ENCODE measurements around the gene NCOA4. TPM values are rescaled to one million over a fixed set of nuclear protein-coding genes. Genes with fewer than 3 reads are reported as not detected.

The NCOA4 gene
- 10 to 100 TPM; 60.1 to 86.8 (median 75.3) TPM for total RNA-seq
- total RNA-seq (2013), result 137 TPM
- 121 to 339 (median 252) reads per million in 29 experiments for total RNA-seq

DNA sequence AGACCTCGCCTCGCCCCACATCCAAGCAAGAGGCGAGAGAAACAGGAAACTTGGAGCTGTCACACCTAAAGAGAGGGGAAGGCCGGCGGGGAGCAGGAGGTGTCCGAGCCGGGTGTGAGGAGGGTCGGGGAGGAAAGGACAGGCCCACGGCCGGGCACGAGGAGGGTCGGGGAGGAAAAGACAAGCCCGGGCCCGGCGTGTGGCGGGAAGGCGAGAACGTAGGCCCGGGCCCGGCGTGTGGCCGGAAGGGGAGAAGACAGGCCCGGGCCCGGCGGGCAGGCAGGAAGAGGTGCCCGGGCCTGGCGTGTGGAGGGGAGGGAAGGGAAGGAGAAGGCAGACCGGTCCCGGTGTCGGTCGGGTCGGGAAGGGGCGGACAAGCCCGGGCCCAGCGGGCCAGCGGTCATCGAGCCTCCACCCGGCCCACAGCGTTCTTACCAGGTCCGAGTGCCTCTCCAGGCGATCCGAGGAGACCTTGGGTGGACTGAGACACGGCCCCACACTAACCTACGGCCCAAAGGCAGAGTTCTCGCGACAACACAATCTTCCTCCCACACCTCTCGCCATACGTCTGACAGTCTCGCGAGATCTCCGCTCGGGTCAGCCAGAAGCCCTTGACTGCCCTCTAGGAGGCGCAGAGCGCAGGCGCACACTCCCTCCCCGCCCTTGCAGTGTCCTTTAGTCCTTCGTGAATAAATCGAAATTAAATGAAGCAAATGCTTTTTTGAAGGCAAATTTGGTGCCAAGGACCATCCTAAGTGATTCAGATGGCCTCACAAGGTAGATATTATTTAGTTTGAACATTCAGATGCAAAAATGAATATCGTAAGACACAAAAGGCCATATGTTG, at the start of gene NCOA4:
Gene NCOA4 (minus strand): TSS at position 533 of the 847 bp plus-strand sequence. CDS start 13,943 bp downstream, outside the sequence.
- Mint-ChIP-seq H3K4me1 (peaks cover 50 to 54% (median 53%) of the 10 kb centered on the region in 3 donors), H3K4me3 (peak within 1 kb of the TSS; percentile 97 to 98 (median 98))

DNA sequence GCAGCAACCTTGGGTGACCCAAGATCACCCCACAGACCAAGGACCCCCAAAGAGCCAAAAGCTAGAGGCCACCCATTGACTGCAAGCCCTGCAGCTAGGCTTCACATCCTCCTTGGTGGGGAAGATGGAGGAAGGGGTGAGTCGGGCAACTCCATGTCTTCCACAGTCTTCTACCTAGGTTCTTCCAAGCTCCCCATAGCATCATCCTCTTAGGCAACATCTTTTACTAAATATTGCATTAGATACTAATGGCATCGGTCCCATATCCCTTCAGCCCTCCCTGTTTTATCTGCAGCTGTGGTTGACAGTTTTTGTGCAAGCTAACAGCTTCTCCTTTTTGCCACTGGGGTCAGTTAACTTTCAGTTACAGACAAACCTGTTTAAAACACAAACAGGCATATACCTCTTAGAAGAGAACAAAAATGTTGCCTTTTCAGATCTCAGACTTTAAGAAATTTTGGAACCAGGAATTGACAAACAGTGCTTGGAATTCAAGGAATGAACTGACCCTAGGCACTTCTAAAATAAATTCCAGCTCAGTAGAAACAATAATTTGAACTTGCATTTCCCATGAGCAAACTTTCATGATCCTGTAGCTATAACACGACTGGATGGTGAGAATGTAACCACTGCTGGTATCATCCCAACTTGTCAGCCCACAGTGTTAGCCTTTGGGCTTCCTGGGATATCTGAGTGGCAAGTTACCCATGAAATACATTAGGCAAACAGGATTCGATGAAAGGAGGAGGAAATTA, 49.6 kb upstream of the NCOA4 start:
- WGBS (ENCODE audit: insufficient coverage), result 17% methylated on average over 1 of the region's 4 CpGs
- ChIA-PET CTCF (interaction anchor here in 1 of 2 donors (1.1 kb wide), 1 partner anchor 10 kb away, joined by 9 read pairs; no protein-coding TSS in a partner anchor), POLR2A (no interaction called here)
- no peaks in the 10 kb centered on the region for H3K27me3 Mint-ChIP-seq
- H3K36me3 Mint-ChIP-seq, result no peaks in the 10 kb centered on the region
- H3K27ac Mint-ChIP-seq, result peak overlapping the region in 1 of 2 donors; percentile 35
- no peak overlapping the region for H3K27ac ChIP-seq (ENCODE audit: low read length)
- H3K4me1 ChIP-seq (ENCODE audit: control insufficient read depth in 1 of 2, extremely low read depth in 1 of 2, insufficient read depth in 2 of 2, low read length in 2 of 2), result peaks cover 15 to 21% of the 10 kb centered on the region in 2 experiments
- peaks cover 22 to 47% (median 32%) of the 10 kb centered on the region in 3 donors for H3K4me1 Mint-ChIP-seq
- ATAC-seq (replicated peaks in 1 of 4) (no peak), DNase-seq (no peak)
- no peak overlapping the region for H3K4me3 Mint-ChIP-seq
- no peaks in the 10 kb centered on the region for H3K36me3 ChIP-seq (ENCODE audit: control insufficient read depth in 2 of 2, extremely low read depth in 1 of 2, insufficient read depth in 1 of 2, low read length in 1 of 2)
- no peaks in the 10 kb centered on the region for H3K9me3 ChIP-seq
- H3K27me3 ChIP-seq (replicated peaks in 1 of 2; ENCODE audit: control insufficient read depth in 2 of 2, extremely low read depth in 1 of 2, insufficient read depth in 2 of 2, low read length in 1 of 2), result no peaks in the 10 kb centered on the region
- no peaks in the 10 kb centered on the region for H3K9me3 Mint-ChIP-seq
- H3K4me3 ChIP-seq (ENCODE audit: control insufficient read depth in 1 of 2, extremely low read depth in 1 of 2, low read length in 1 of 2), result no peak overlapping the region

More for the DNA sequence above, at the start of gene NCOA4:
- no peaks in the 10 kb centered on the region for H3K9me3 Mint-ChIP-seq
- H3K9me3 ChIP-seq, result no peaks in the 10 kb centered on the region
- H3K27ac Mint-ChIP-seq, result peak within 1 kb of the TSS; percentile 98
- H3K36me3 Mint-ChIP-seq, result peaks cover 3% of the 10 kb centered on the region
- WGBS (ENCODE audit: insufficient coverage), result under 1% methylated on average over 54 of the region's 59 CpGs
- ChIA-PET POLR2A (no interaction called here), CTCF (interaction anchor here (1.0 to 2.7 kb wide), 5 partner anchors 9 to 780 kb away, joined by 3 to 13 read pairs (median 6); no protein-coding TSS in a partner anchor)
- H3K27me3 Mint-ChIP-seq, result no peaks in the 10 kb centered on the region
- peak within 1 kb of the TSS; percentile 75 to 90 for H3K4me3 ChIP-seq (ENCODE audit: control insufficient read depth in 1 of 2, extremely low read depth in 1 of 2, low read length in 1 of 2)
- H3K27me3 ChIP-seq (replicated peaks in 1 of 2; ENCODE audit: control insufficient read depth in 2 of 2, extremely low read depth in 1 of 2, insufficient read depth in 2 of 2, low read length in 1 of 2), result no peaks in the 10 kb centered on the region
- H3K27ac ChIP-seq (ENCODE audit: low read length), result peak within 1 kb of the TSS; percentile 83
- ATAC-seq (replicated peaks in 1 of 4) (peak; percentile 97 to 98 (median 97)), DNase-seq (peak; percentile 85 to 99 (median 94))
- H3K36me3 ChIP-seq (ENCODE audit: control insufficient read depth in 2 of 2, extremely low read depth in 1 of 2, insufficient read depth in 1 of 2, low read length in 1 of 2), result peaks cover 0 to 17% of the 10 kb centered on the region in 2 donors
- peaks cover 37 to 39% of the 10 kb centered on the region in 2 experiments for H3K4me1 ChIP-seq (ENCODE audit: control insufficient read depth in 1 of 2, extremely low read depth in 1 of 2, insufficient read depth in 2 of 2, low read length in 2 of 2)

DNA sequence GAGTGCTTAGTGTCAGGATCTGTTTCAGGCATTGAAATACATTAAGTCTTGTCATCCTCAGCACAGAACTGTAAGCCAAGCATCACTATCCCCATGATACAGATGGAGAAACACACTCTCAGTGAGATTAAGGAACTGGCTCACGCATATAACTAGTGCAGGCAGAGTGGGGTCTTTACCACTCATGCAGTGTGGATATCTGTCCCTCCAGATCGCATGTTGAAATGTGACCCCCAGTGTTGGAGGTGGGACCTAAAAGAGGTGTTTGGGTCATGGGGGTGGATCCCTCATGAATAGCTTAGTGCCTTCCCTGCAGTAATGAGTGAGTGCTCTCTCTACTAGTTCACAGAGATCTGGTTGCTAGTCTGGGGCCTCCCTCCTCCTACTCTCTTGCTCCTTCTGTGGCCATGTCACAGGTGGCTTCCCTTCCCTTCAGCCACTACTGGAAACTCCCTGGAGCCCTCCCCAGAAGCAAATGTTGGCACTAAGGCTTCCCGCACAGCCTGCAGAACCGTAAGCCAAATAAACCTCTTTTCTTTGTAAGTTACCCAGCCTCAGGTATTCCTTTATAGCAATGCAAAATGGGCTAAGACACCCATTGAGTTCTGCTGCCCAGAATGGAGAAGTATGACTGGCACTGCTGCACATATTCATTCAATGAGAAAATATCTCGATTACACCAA, 47.4 kb upstream of the NCOA4 start:
- Histone ChIP-seq H3K27ac (ENCODE audit: low read length) (peak overlapping the region; percentile 11), H3K36me3 (ENCODE audit: control insufficient read depth in 2 of 2, extremely low read depth in 1 of 2, insufficient read depth in 1 of 2, low read length in 1 of 2) (no peaks in the 10 kb centered on the region), H3K4me1 (ENCODE audit: control insufficient read depth in 1 of 2, extremely low read depth in 1 of 2, insufficient read depth in 2 of 2, low read length in 2 of 2) (peaks cover 15 to 21% of the 10 kb centered on the region in 2 experiments), H3K4me3 (ENCODE audit: control insufficient read depth in 1 of 2, extremely low read depth in 1 of 2, low read length in 1 of 2) (no peak overlapping the region), H3K27me3 (replicated peaks in 1 of 2; ENCODE audit: control insufficient read depth in 2 of 2, extremely low read depth in 1 of 2, insufficient read depth in 2 of 2, low read length in 1 of 2) (no peaks in the 10 kb centered on the region), H3K9me3 (no peaks in the 10 kb centered on the region)
- ChIA-PET CTCF (interaction anchor here in 1 of 2 donors (0.7 kb wide), 1 partner anchor 8 kb away, joined by 3 read pairs; no protein-coding TSS in a partner anchor), POLR2A (no interaction called here)
- H3K27ac Mint-ChIP-seq, result peak overlapping the region; percentile 62 to 89
- H3K27me3 Mint-ChIP-seq, result no peaks in the 10 kb centered on the region
- ATAC-seq (replicated peaks in 1 of 4), result peak in 1 of 4 experiments; percentile 36
- 73% methylated on average over 3 of the region's 5 CpGs for WGBS (ENCODE audit: insufficient coverage)
- H3K4me3 Mint-ChIP-seq, result peak overlapping the region in 1 of 3 donors; percentile 36
- no peaks in the 10 kb centered on the region for H3K9me3 Mint-ChIP-seq
- H3K4me1 Mint-ChIP-seq, result peaks cover 22 to 47% (median 32%) of the 10 kb centered on the region in 3 donors
- H3K36me3 Mint-ChIP-seq, result no peaks in the 10 kb centered on the region
- DNase-seq, result no peak

DNA sequence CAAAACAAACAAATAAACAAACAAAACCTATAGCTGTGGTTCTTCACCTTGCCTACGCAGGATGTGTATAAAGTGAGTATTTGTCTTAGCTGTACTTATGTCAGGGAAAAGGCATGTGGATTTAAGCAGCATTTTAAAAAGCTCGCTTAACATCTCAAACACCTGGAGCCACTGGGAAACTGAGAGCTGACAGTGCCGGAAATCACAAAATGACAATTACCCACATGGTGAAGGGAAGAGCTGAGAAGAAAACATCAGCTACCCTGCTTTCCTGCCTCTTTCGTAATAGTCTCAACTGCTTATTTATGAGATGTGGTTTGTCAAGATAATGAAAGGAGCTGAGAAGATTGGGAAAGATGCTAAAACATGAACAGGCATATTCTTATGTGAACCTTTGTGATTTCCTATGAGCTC, 46.7 kb upstream of the NCOA4 start:
- no CpG with 5 or more reads among the region's 4 CpGs for WGBS (ENCODE audit: insufficient coverage)
- CTCF ChIA-PET, result interaction anchor here in 1 of 2 donors (0.7 kb wide), 1 partner anchor 8 kb away, joined by 3 read pairs; no protein-coding TSS in a partner anchor
- Histone ChIP-seq H3K4me3 (ENCODE audit: control insufficient read depth in 1 of 2, extremely low read depth in 1 of 2, low read length in 1 of 2) (peak overlapping the region in 1 of 2 donors; percentile 15), H3K4me1 (ENCODE audit: control insufficient read depth in 1 of 2, extremely low read depth in 1 of 2, insufficient read depth in 2 of 2, low read length in 2 of 2) (peaks cover 15 to 21% of the 10 kb centered on the region in 2 experiments), H3K9me3 (no peaks in the 10 kb centered on the region), H3K36me3 (ENCODE audit: control insufficient read depth in 2 of 2, extremely low read depth in 1 of 2, insufficient read depth in 1 of 2, low read length in 1 of 2) (no peaks in the 10 kb centered on the region), H3K27me3 (replicated peaks in 1 of 2; ENCODE audit: control insufficient read depth in 2 of 2, extremely low read depth in 1 of 2, insufficient read depth in 2 of 2, low read length in 1 of 2) (no peaks in the 10 kb centered on the region), H3K27ac (ENCODE audit: low read length) (peak overlapping the region; percentile 11)
- no peaks in the 10 kb centered on the region for H3K9me3 Mint-ChIP-seq
- H3K4me1 Mint-ChIP-seq, result peaks cover 22 to 43% (median 32%) of the 10 kb centered on the region in 3 donors
- DNase-seq, result no peak
- H3K27ac Mint-ChIP-seq, result peak overlapping the region; percentile 62 to 80
- ATAC-seq (replicated peaks in 1 of 4), result peak in 2 of 4 experiments; percentile 52 to 65
- POLR2A ChIA-PET, result no interaction called here
- H3K4me3 Mint-ChIP-seq, result peak overlapping the region in 2 of 3 donors; percentile 12 to 17
- H3K27me3 Mint-ChIP-seq, result no peaks in the 10 kb centered on the region
- no peaks in the 10 kb centered on the region for H3K36me3 Mint-ChIP-seq

DNA sequence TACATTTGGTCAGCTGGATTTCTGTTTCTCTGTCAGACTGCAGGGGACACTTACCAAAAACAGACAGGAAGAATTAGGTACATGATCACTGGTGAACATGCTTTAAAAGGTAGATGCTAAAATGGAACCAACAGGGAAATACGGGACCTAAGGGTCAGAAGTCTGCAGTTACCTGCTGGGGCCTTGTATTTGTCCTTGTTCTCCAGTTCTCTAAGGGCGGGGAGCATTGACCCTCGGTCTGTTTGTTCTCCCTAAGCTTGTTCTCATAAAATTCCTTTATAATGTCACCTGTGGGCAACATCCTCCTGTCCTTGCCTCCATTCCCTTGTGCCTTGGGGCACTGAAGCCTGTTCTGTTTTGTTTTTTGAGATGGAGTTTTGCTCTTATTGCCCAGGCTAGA, 45.4 kb upstream of the NCOA4 start:
- 82% methylated on average over 2 of the region's 3 CpGs for WGBS (ENCODE audit: insufficient coverage)
- ATAC-seq (replicated peaks in 1 of 4), result no peak
- Histone ChIP-seq H3K36me3 (ENCODE audit: control insufficient read depth in 2 of 2, extremely low read depth in 1 of 2, insufficient read depth in 1 of 2, low read length in 1 of 2) (no peaks in the 10 kb centered on the region), H3K9me3 (no peaks in the 10 kb centered on the region), H3K4me3 (ENCODE audit: control insufficient read depth in 1 of 2, extremely low read depth in 1 of 2, low read length in 1 of 2) (no peak overlapping the region), H3K27ac (ENCODE audit: low read length) (no peak overlapping the region), H3K4me1 (ENCODE audit: control insufficient read depth in 1 of 2, extremely low read depth in 1 of 2, insufficient read depth in 2 of 2, low read length in 2 of 2) (peaks cover 15 to 21% of the 10 kb centered on the region in 2 experiments), H3K27me3 (replicated peaks in 1 of 2; ENCODE audit: control insufficient read depth in 2 of 2, extremely low read depth in 1 of 2, insufficient read depth in 2 of 2, low read length in 1 of 2) (no peaks in the 10 kb centered on the region)
- Mint-ChIP-seq H3K4me3 (no peak overlapping the region), H3K27me3 (no peaks in the 10 kb centered on the region), H3K9me3 (no peaks in the 10 kb centered on the region), H3K4me1 (peaks cover 17 to 31% (median 26%) of the 10 kb centered on the region in 3 donors), H3K36me3 (no peaks in the 10 kb centered on the region), H3K27ac (no peak overlapping the region)
- ChIA-PET POLR2A (no interaction called here), CTCF (no interaction called here)
- no peak for DNase-seq
